Stimulated activated CD8-positive, alpha-beta memory T cell treated with anti-CD3 and anti-CD28 coated beads, Interleukin-4, amount 100 ng/mL, for 24 hours (primary cell): Measurements from ENCODE around the gene DSCAM.
"Not testable (repeated sequence)": the region's sequence is repeated elsewhere in the genome, so short reads cannot be mapped to it uniquely, and the experiment has no call there.

ENCODE experiments used
- DNase-seq: peaks from one replicate; pipeline ENCODE4 v3.0.0-alpha.2; 2020; ENCODE audit warnings: low read depth

Gene DSCAM

DNA sequence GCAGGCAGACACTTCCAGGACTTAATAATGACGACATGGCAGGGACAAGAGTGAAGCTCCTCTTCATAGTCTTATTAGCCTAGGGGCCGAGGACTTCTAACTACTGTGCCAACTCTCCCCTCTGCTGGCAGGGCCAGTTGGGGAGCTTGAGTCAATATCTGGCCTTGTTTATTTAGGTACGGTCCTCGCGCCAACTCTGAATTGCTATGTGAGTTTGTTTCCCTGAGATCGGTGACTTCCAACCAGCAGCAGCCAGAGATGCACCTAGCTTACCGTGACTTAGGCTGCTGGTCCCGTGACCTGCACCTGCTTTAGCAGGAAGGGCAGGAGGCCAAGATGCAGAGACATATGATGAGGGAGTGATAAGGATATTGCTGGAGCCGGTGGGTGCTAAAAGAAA is 528.6 kb downstream of the DSCAM start:
- DNase-seq = no peak

- no peak for DNase-seq
Observed at GRCh38 chr21:40316104-40316503, 530.9 kb downstream of the DSCAM start.

- no peak for DNase-seq
Observed at GRCh38 chr21:40315626-40316025, 531.3 kb downstream of the DSCAM start.

- no peak for DNase-seq
Observed at GRCh38 chr21:40313260-40313659, 533.7 kb downstream of the DSCAM start.

- DNase-seq = no peak
Observed at GRCh38 chr21:40300300-40300699, 546.7 kb downstream of the DSCAM start.

DNA sequence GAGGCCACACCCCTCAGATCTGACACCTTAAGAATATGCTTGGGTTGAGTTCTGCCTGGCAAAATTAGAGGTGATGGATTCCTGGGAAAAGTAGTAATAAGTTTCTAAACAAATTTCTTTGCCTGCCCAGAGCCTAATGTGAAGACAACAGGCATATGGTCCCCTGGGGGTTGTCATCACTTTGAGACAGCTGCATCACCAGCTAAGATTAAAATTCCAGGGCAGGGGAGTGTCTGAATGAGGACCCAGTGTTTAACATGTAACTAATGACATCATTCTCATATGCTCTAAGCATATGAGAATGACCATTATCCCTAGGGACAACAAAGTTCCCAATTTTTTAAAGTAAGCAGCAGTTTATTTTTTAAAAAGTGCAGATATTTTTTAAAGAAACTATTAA is 547.5 kb downstream of the DSCAM start:
- DNase-seq = no peak

DNA sequence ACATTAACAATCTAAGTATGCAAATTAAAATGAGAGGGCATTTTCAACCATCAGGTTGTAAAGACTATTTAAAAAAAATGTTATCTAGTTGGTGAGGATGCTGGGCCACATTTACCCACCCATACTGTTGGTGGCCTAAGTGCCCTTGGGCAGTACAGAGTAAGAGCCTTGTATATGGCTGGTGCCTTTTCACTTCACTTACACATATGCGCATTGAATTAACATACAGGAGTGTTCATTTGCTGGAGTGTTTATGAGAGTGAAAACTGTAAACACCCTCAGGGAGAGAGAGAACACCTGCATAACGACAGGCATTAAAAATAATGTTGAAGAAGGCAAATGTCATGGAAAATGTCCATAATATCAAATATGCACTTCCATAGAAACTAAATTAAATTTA is 552.6 kb downstream of the DSCAM start:
- DNase-seq = no peak

DNA sequence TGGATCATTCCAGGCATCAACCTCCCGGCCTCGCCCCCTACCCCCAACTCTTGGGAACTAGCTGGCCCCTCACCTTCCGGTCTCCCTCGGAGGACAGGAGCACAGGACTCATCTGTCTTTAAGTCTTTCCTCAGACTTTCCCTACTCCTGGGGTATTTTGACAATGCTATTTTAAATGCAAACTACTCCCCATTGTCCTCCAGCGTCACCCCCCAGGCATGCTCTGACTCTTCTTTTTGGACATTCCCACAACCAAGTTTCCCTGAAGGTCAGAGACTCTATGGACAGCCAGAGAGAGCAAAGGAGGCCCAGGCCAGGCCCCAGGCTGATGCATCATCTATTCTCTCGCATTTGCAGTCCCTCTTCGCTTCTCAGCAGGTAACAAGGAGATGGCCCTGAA is 555.4 kb downstream of the DSCAM start:
- DNase-seq = no peak

DNA sequence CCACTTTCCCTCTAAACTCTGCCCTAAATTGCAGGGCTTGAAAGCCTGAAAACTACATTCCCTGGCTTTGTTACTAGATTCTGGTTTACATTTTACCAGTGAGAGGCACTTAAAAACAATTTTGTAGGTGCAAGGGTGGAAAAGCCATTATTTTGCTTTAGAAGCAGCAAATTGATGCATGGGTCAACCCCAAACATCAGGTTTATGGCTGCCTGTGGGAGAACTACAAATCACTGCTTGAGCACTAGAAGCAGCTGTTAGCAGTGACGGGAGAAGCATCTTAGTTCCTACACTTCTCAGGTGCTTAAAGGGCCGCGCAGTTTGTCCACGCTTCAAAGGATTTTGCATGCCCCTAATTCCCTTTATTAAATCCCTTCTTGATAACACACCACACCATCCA is 562.5 kb downstream of the DSCAM start:
- no peak for DNase-seq

- DNase-seq = no peak
Observed at GRCh38 chr21:40282912-40283886, 563.8 kb downstream of the DSCAM start.

DNA sequence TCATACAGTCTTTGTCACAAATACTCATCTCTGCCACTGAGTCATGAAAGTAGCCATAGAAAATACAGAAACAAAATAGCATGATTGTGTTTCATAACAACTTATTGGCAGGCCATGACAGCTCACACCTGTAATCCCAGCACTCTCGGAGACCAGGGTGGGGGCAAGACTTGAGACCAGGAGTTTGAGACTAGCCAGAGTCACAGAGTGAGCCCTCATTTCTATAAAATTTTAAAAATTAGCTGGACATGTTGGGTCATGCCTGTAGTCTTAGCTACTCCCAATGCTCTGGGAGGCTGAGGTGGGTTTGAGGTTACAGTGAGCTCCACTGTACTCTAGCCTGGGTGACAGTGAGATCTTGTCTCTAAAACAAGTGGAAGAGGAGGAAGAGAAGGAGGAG is 568.6 kb downstream of the DSCAM start:
- no peak for DNase-seq

DNA sequence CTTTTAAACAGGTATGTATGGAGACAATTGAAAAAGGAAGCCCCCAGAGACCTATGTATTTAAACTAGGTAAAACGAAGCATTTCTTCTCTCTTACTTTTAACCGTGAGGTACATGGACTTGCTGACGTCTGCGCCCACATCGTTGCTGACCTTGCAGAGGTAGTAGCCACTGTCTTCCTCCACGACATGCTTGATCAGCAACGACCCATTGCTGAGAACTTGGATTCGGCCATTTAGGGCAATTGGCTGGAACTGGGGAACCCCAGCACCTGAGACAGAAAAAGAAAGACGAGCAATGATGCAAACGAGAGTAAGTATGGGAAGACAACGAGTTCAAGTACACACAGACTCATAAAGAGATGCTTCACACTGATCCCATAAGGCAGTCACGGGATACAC is 571.0 kb downstream of the DSCAM start:
- no peak for DNase-seq

GRCh38 chr21:40272037-40272436 is 574.9 kb downstream of the DSCAM start:
- DNase-seq = no peak

DNA sequence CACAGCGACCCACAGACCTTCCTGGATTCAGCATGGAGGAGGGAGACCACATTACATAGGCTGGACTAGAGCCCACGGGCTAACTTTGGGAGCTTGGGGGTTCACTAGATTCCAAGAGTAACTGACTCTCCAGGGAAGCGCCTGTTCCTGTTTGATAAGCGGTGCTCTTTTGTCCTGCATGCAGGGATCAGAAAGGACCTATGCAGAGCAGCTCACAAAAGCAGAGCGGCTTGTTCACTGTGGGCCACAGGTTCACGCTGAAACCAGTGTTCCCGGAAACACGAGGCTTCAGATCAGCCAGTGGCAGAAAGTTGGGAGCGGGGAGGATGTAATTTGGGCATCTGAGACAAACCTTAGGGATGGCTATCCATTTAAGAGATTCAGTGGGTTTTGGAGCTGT is 575.8 kb downstream of the DSCAM start:
- DNase-seq = no peak

- no peak for DNase-seq
Observed at GRCh38 chr21:40270047-40270446, 576.9 kb downstream of the DSCAM start.

GRCh38 chr21:40269239-40269638 is 577.7 kb downstream of the DSCAM start:
- no peak for DNase-seq

- not testable (repeated sequence) for DNase-seq
Observed at GRCh38 chr21:40258456-40258855, 588.5 kb downstream of the DSCAM start.

DNA sequence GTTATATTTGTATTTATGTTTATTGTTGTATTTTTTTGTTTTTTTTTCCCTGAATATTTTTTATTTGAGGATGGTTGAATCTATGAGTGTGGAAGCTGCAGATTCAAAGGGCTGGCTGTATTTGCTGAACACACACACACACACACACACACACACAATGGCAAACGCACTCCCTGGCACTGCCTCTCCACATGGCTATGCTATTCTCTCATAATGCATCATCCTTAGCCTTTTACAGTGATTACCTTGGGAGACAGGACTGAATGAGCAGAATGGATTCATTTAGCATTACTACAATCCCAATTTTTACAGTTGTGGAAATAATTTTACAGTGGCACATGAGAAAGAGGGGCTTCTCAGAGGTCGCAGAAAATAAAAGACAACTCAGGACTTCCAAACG is 589.6 kb downstream of the DSCAM start:
- no peak for DNase-seq

- no peak for DNase-seq
Observed at GRCh38 chr21:40255518-40256444, 591.2 kb downstream of the DSCAM start.

GRCh38 chr21:40254540-40255465 is 592.2 kb downstream of the DSCAM start:
- no peak for DNase-seq

DNA sequence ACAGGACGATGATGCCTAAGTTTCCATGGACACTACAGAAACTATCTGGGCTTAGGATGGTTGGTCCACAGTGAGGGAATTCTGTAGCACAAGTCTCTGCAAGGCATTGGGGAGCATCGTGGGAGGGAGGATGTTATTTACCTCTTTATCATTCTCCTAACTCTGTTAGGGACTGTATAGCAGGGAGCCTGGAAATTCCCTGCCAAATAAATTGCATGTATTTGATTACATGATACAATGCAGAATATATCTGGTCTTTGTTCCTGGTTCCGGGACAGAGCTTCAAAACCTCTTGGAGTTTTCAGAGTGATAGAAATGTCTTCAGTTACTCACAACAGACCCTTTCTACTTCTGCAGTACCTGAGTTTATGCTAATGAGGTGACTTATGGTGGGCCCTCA is 593.8 kb downstream of the DSCAM start:
- no peak for DNase-seq
